ENCODE data around the gene ZNF560. TPM values are rescaled to one million over a fixed set of nuclear protein-coding genes. Genes with fewer than 3 reads are reported as not detected.

The ZNF560 gene
- total and polyA plus RNA-seq, 9 of the 15 experiments (the other 6 are each of a cell fraction or from before 2014, with no cell fraction given) = 0.04 to 0.18 (median 0.05) TPM; not detected in 3

- TF ChIP-seq, protein P1, sequence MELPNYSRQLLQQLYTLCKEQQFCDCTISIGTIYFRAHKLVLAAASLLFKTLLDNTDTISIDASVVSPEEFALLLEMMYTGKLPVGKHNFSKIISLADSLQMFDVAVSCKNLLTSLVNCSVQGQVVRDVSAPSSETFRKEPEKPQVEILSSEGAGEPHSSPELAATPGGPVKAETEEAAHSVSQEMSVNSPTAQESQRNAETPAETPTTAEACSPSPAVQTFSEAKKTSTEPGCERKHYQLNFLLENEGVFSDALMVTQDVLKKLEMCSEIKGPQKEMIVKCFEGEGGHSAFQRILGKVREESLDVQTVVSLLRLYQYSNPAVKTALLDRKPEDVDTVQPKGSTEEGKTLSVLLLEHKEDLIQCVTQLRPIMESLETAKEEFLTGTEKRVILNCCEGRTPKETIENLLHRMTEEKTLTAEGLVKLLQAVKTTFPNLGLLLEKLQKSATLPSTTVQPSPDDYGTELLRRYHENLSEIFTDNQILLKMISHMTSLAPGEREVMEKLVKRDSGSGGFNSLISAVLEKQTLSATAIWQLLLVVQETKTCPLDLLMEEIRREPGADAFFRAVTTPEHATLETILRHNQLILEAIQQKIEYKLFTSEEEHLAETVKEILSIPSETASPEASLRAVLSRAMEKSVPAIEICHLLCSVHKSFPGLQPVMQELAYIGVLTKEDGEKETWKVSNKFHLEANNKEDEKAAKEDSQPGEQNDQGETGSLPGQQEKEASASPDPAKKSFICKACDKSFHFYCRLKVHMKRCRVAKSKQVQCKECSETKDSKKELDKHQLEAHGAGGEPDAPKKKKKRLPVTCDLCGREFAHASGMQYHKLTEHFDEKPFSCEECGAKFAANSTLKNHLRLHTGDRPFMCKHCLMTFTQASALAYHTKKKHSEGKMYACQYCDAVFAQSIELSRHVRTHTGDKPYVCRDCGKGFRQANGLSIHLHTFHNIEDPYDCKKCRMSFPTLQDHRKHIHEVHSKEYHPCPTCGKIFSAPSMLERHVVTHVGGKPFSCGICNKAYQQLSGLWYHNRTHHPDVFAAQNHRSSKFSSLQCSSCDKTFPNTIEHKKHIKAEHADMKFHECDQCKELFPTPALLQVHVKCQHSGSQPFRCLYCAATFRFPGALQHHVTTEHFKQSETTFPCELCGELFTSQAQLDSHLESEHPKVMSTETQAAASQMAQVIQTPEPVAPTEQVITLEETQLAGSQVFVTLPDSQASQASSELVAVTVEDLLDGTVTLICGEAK (IDR thresholded peaks at IDR 0.05) = peak; percentile 41; the same call in 1 of the 2 replicates
- TF ChIP-seq, protein P1 (CRISPR knock-in tag; IDR thresholded peaks at IDR 0.05) = no peak
- TF ChIP-seq SOX6 (IDR thresholded peaks at IDR 0.05) = peak; percentile 66
- TF ChIP-seq ZNF431 (CRISPR knock-in tag; IDR thresholded peaks at IDR 0.05) = 0 out of 2 replicates have a peak, but pooled peaks have one; percentile 38
- peak; percentile 63; the same call in 1 of the 2 replicates for TF ChIP-seq MBD2 (IDR thresholded peaks at IDR 0.05; ENCODE audit: borderline replicate concordance, low read depth)
- no peak for TF ChIP-seq BACH1 (tag; IDR thresholded peaks at IDR 0.05)
- TF ChIP-seq ZNF395 (CRISPR knock-in tag; IDR thresholded peaks at IDR 0.05) = no peak
- TF ChIP-seq YY1 (IDR thresholded peaks at IDR 0.05; ENCODE audit: borderline replicate concordance in 1 of 3, control insufficient read depth in 1 of 3, extremely low read depth in 1 of 3, insufficient read depth in 3 of 3, insufficient read length in 1 of 3, insufficient replicate concordance in 2 of 3, low read depth in 1 of 3, low read length in 2 of 3) = peak; percentile 41 to 82 (median 43)
- TF ChIP-seq ATF7 (IDR thresholded peaks at IDR 0.05) = peak; percentile 98
- TF ChIP-seq SIX5 (IDR thresholded peaks at IDR 0.05; ENCODE audit: borderline replicate concordance in 1 of 2, insufficient read depth in 1 of 2, low read depth in 1 of 2, low read length in 2 of 2) = 0 out of 4 replicates have a peak, but pooled peaks of 1 of the 2 experiments have one; percentile 13
- TF ChIP-seq MTA1 (IDR thresholded peaks at IDR 0.05; ENCODE audit: borderline replicate concordance) = peak; percentile 99
- peak; percentile 47 for TF ChIP-seq TAF9B (IDR thresholded peaks at IDR 0.05; ENCODE audit: partially characterized antibody)
- peak; percentile 86 for TF ChIP-seq POLR2G (IDR thresholded peaks at IDR 0.05; ENCODE audit: low read depth, low read length)
- TF ChIP-seq ZNF584 (CRISPR knock-in tag; IDR thresholded peaks at IDR 0.05; ENCODE audit: low read depth) = 0 out of 2 replicates have a peak, but pooled peaks have one; percentile 47
- peak; percentile 92 for TF ChIP-seq SIN3B (IDR thresholded peaks at IDR 0.05; ENCODE audit: low read depth)
- peak; percentile 91 for TF ChIP-seq RBFOX2 (IDR thresholded peaks at IDR 0.05; ENCODE audit: low read depth, low read length)
Measured at GRCh38 chr19:9538183-9539058, 40.0 kb upstream of the ZNF560 start, which contains the start of gene ZNF426 (continued).

Measured in K562 (cell line).